Keratinocyte (primary cell): ENCODE data around the gene KRT35. TPM values are rescaled to one million over a fixed set of nuclear protein-coding genes. Genes with fewer than 3 reads are reported as not detected.

Experiments
- DNase-seq: peaks from one replicate; pipeline ENCODE4 v3.0.0-alpha.2; 2011; ENCODE audit warnings: low read depth, missing footprints, low spot score
- FAIRE-seq: peaks from 2 replicates; lab custom pipeline; 2011; peaks lifted over from hg19 to GRCh38; lab: Jason Lieb, UNC
- H2AFZ ChIP-seq: 2 replicates; pipeline ENCODE4 v1.6.0; 2012; ENCODE audit warnings: low read length, control low read depth, inconsistent platforms; ENCODE audit not compliant: control insufficient read depth
- H3K27ac ChIP-seq: 2 replicates; pipeline ENCODE4 v1.5.1; 2011; ENCODE audit warnings: low read length; ENCODE audit not compliant: control insufficient read depth, insufficient read depth
- H3K27me3 ChIP-seq: 3 replicates; pipeline ENCODE4 v1.6.0; 2011; ENCODE audit warnings: low read length; ENCODE audit not compliant: control insufficient read depth, insufficient read depth; ENCODE audit errors: extremely low read depth
- H3K36me3 ChIP-seq, 2 experiments: 2 replicates in 1 of 2; 3 replicates in 1 of 2; pipeline ENCODE4 v1.5.1; 2011; ENCODE audit warnings: low read length in 2 of 2, mild to moderate bottlenecking in 1 of 2; ENCODE audit not compliant: control insufficient read depth in 2 of 2, insufficient read depth in 2 of 2; ENCODE audit errors: extremely low read depth in 1 of 2
- H3K4me1 ChIP-seq: 3 replicates; pipeline ENCODE4 v1.5.1; 2011; ENCODE audit warnings: low read length; ENCODE audit not compliant: control insufficient read depth, insufficient read depth; ENCODE audit errors: extremely low read depth
- H3K4me2 ChIP-seq: 3 replicates; pipeline ENCODE4 v1.6.0; 2011; ENCODE audit warnings: low read depth, low read length; ENCODE audit not compliant: control insufficient read depth, insufficient read depth; ENCODE audit errors: extremely low read depth
- H3K4me3 ChIP-seq, 3 experiments: fragments of 200-600 bp in 1 of 3; sonication (generic) in 1 of 3; 2 replicates in 2 of 3; 3 replicates in 1 of 3; pipeline ENCODE4 v1.5.1; 2011 to 2016; ENCODE audit warnings: low read length in 3 of 3, mild to moderate bottlenecking in 3 of 3, control low read depth in 2 of 3, inconsistent platforms in 1 of 3, low read depth in 1 of 3, mixed read lengths in 1 of 3, mixed run types in 1 of 3, moderate library complexity in 1 of 3; ENCODE audit not compliant: control insufficient read depth in 2 of 3, insufficient read depth in 2 of 3; ENCODE audit errors: extremely low read depth in 1 of 3
- H3K79me2 ChIP-seq: 2 replicates; pipeline ENCODE4 v1.6.0; 2012; ENCODE audit warnings: low read length; ENCODE audit not compliant: control insufficient read depth, insufficient read depth
- H3K9ac ChIP-seq: 3 replicates; pipeline ENCODE4 v1.6.0; 2011; ENCODE audit warnings: low read length; ENCODE audit not compliant: control insufficient read depth, insufficient read depth; ENCODE audit errors: extremely low read depth
- H3K9me1 ChIP-seq: 3 replicates; pipeline ENCODE4 v1.6.0; 2011; ENCODE audit warnings: low read length; ENCODE audit not compliant: control insufficient read depth, insufficient read depth; ENCODE audit errors: extremely low read depth
- H3K9me3 ChIP-seq: 2 replicates; pipeline ENCODE4 v1.5.1; 2012; ENCODE audit warnings: low read depth, low read length; ENCODE audit not compliant: control insufficient read depth
- H4K20me1 ChIP-seq: 3 replicates; pipeline ENCODE4 v1.6.0; 2011; ENCODE audit warnings: low read length; ENCODE audit not compliant: control insufficient read depth, insufficient read depth; ENCODE audit errors: extremely low read depth
- CTCF ChIP-seq, 3 experiments: IDR thresholded peaks in 1 of 3; conservative IDR thresholded peaks in 1 of 3; optimal IDR thresholded peaks in 1 of 3; 2 replicates in 2 of 3; 3 replicates in 1 of 3; pipeline versions ENCODE3 to v1.5.1; 2011; ENCODE audit warnings: low read length in 3 of 3, mild to moderate bottlenecking in 3 of 3, moderate library complexity in 2 of 3, control low read depth in 1 of 3, inconsistent platforms in 1 of 3; ENCODE audit not compliant: insufficient read depth in 2 of 3; ENCODE audit errors: extremely low read depth in 1 of 3
- EZH2 ChIP-seq: IDR thresholded peaks from one replicate; pipeline ENCODE4 v1.6.1; 2012; ENCODE audit warnings: inconsistent platforms, mild to moderate bottlenecking, low read length, moderate library complexity
- dilution Hi-C: fragments of 300-500 bp; cut with MboI; formaldehyde crosslinking; loops from one replicate; pipeline ENCODE4 v1.7.0; 2020; ENCODE audit warnings: low sequenced_read_pairs; ENCODE audit not compliant: extremely low pct_ligation_motif_present
- polyA plus RNA-seq, 5 experiments: library from polyadenylated mRNA; depleted of rRNA in 3 of 5; stranded (reverse) in 3 of 5; stranded (forward) in 1 of 5; unstranded in 1 of 5; fragments of >200 nt; gene quantifications; 1 replicate in 1 of 5; 2 replicates in 3 of 5; 3 replicates in 1 of 5; pipeline versions ENCODE4 v1.2.1 to v1.2.3, GENCODE V29; 2011 to 2012; ENCODE audit warnings: missing spikeins in 2 of 5, low read depth in 1 of 5, low replicate concordance in 1 of 5

The KRT35 gene
- polyA plus RNA-seq, 1 donor (not counting 4 experiments of a cell fraction or from before 2014, with no cell fraction given) = not detected

GRCh38 chr17:41529491-41529915 is 48.6 kb upstream of the KRT35 start:
- H3K9ac ChIP-seq = no peak overlapping the region
- FAIRE-seq = no peak
- no peaks in the 10 kb centered on the region for H3K36me3 ChIP-seq
- dilution Hi-C loops = no loop called here
- peaks cover 15% of the 10 kb centered on the region for H3K27me3 ChIP-seq
- H3K79me2 ChIP-seq = no peaks in the 10 kb centered on the region
- H3K9me3 ChIP-seq = no peaks in the 10 kb centered on the region
- H4K20me1 ChIP-seq = no peaks in the 10 kb centered on the region
- TF ChIP-seq EZH2 (no peak), CTCF (optimal IDR thresholded peaks at IDR 0.05 in 1 of 3, IDR thresholded peaks at IDR 0.05 in 1 of 3, conservative IDR thresholded peaks at IDR 0.05 in 1 of 3; ENCODE audit: extremely low read depth in 1 of 3, insufficient read depth in 2 of 3, low read length in 3 of 3) (no peak)
- peak overlapping the region; percentile 26 for H3K4me2 ChIP-seq
- no peak overlapping the region for H2AFZ ChIP-seq
- no peak overlapping the region for H3K27ac ChIP-seq
- no peak overlapping the region for H3K4me3 ChIP-seq
- DNase-seq = no peak
- peaks cover 27% of the 10 kb centered on the region for H3K4me1 ChIP-seq
- no peaks in the 10 kb centered on the region for H3K9me1 ChIP-seq

GRCh38 chr17:41528959-41529353 is 48.0 kb upstream of the KRT35 start:
- H3K36me3 ChIP-seq = no peaks in the 10 kb centered on the region
- no peak overlapping the region for H3K4me3 ChIP-seq
- H2AFZ ChIP-seq = no peak overlapping the region
- peaks cover 15% of the 10 kb centered on the region for H3K27me3 ChIP-seq
- peaks cover 27% of the 10 kb centered on the region for H3K4me1 ChIP-seq
- dilution Hi-C loops = no loop called here
- no peaks in the 10 kb centered on the region for H3K79me2 ChIP-seq
- no peaks in the 10 kb centered on the region for H3K9me1 ChIP-seq
- no peaks in the 10 kb centered on the region for H4K20me1 ChIP-seq
- no peaks in the 10 kb centered on the region for H3K9me3 ChIP-seq
- TF ChIP-seq CTCF (optimal IDR thresholded peaks at IDR 0.05 in 1 of 3, IDR thresholded peaks at IDR 0.05 in 1 of 3, conservative IDR thresholded peaks at IDR 0.05 in 1 of 3; ENCODE audit: extremely low read depth in 1 of 3, insufficient read depth in 2 of 3, low read length in 3 of 3) (no peak), EZH2 (no peak)
- DNase-seq (no peak), FAIRE-seq (no peak)
- no peak overlapping the region for H3K4me2 ChIP-seq
- no peak overlapping the region for H3K27ac ChIP-seq
- no peak overlapping the region for H3K9ac ChIP-seq
